ENCODE results near the gene WNT5B. TPM values are rescaled to one million over a fixed set of nuclear protein-coding genes. Genes with fewer than 3 reads are reported as not detected.

Gene WNT5B
- polyA plus RNA-seq, 4 donors = 0.67 to 4.9 (median 2.3) TPM

GRCh38 chr12:1587927-1588574, 41.0 kb upstream of the WNT5B start:
- Histone ChIP-seq H3K27me3 (ENCODE audit: control insufficient read depth in 3 of 3, insufficient read depth in 3 of 3, low read length in 3 of 3) (no peaks in the 10 kb centered on the region), H3K4me3 (ENCODE audit: low read depth in 1 of 3, low read length in 3 of 3) (no peak overlapping the region), H3K4me1 (ENCODE audit: control insufficient read depth in 3 of 3, insufficient read depth in 2 of 3, low read depth in 1 of 3, low read length in 2 of 3) (peaks cover 0 to 45% (median 7%) of the 10 kb centered on the region in 3 donors), H3K9me3 (ENCODE audit: control insufficient read depth in 2 of 2, insufficient read depth in 1 of 2, low read depth in 1 of 2, low read length in 1 of 2) (no peaks in the 10 kb centered on the region), H3K27ac (ENCODE audit: low read depth in 1 of 3, low read length in 2 of 3) (peak overlapping the region in 1 of 3 donors; percentile 17), H3K36me3 (ENCODE audit: control insufficient read depth in 3 of 3, insufficient read depth in 2 of 3, low read depth in 1 of 3, low read length in 3 of 3) (peaks cover 0 to 11% (median 0%) of the 10 kb centered on the region in 3 donors)
- no peak for FAIRE-seq
- WGBS, 3 donors = 47 to 50% (median 50%) methylated on average over 5 of the region's 5 CpGs
- no peak for DNase-seq

GRCh38 chr12:1588575-1588947, 40.5 kb upstream of the WNT5B start:
- Histone ChIP-seq H3K4me3 (ENCODE audit: low read depth in 1 of 3, low read length in 3 of 3) (no peak overlapping the region), H3K27ac (ENCODE audit: low read depth in 1 of 3, low read length in 2 of 3) (peak overlapping the region in 1 of 3 donors; percentile 17), H3K4me1 (ENCODE audit: control insufficient read depth in 3 of 3, insufficient read depth in 2 of 3, low read depth in 1 of 3, low read length in 2 of 3) (peaks cover 0 to 49% (median 7%) of the 10 kb centered on the region in 3 donors), H3K36me3 (ENCODE audit: control insufficient read depth in 3 of 3, insufficient read depth in 2 of 3, low read depth in 1 of 3, low read length in 3 of 3) (peaks cover 0 to 11% (median 0%) of the 10 kb centered on the region in 3 donors), H3K9me3 (ENCODE audit: control insufficient read depth in 2 of 2, insufficient read depth in 1 of 2, low read depth in 1 of 2, low read length in 1 of 2) (no peaks in the 10 kb centered on the region), H3K27me3 (ENCODE audit: control insufficient read depth in 3 of 3, insufficient read depth in 3 of 3, low read length in 3 of 3) (no peaks in the 10 kb centered on the region)
- FAIRE-seq (no peak), DNase-seq (no peak)
- WGBS, 3 donors = 56 to 63% (median 63%) methylated on average over 3 of the region's 3 CpGs

GRCh38 chr12:1590221-1590979, 38.6 kb upstream of the WNT5B start:
- H3K4me1 ChIP-seq (ENCODE audit: control insufficient read depth in 3 of 3, insufficient read depth in 2 of 3, low read depth in 1 of 3, low read length in 2 of 3) = peaks cover 4 to 50% (median 9%) of the 10 kb centered on the region in 3 donors
- H3K27me3 ChIP-seq (ENCODE audit: control insufficient read depth in 3 of 3, insufficient read depth in 3 of 3, low read length in 3 of 3) = no peaks in the 10 kb centered on the region
- DNase-seq (peak; percentile 13 to 40), FAIRE-seq (no peak)
- peaks cover 0 to 11% (median 0%) of the 10 kb centered on the region in 3 donors for H3K36me3 ChIP-seq (ENCODE audit: control insufficient read depth in 3 of 3, insufficient read depth in 2 of 3, low read depth in 1 of 3, low read length in 3 of 3)
- H3K27ac ChIP-seq (ENCODE audit: low read depth in 1 of 3, low read length in 2 of 3) = peak overlapping the region in 1 of 3 donors; percentile 27
- 12 to 30% (median 29%) methylated on average over 12 of the region's 12 CpGs for WGBS, 3 donors
- H3K9me3 ChIP-seq (ENCODE audit: control insufficient read depth in 2 of 2, insufficient read depth in 1 of 2, low read depth in 1 of 2, low read length in 1 of 2) = no peaks in the 10 kb centered on the region
- peak overlapping the region in 1 of 3 donors; percentile 9 for H3K4me3 ChIP-seq (ENCODE audit: low read depth in 1 of 3, low read length in 3 of 3)

GRCh38 chr12:1591034-1591433, 38.0 kb upstream of the WNT5B start:
- DNase-seq (peak in 1 of 2 donors; percentile 49), FAIRE-seq (no peak)
- Histone ChIP-seq H3K27ac (ENCODE audit: low read depth in 1 of 3, low read length in 2 of 3) (peak overlapping the region in 1 of 3 donors; percentile 27), H3K36me3 (ENCODE audit: control insufficient read depth in 3 of 3, insufficient read depth in 2 of 3, low read depth in 1 of 3, low read length in 3 of 3) (peaks cover 0 to 11% (median 0%) of the 10 kb centered on the region in 3 donors), H3K27me3 (ENCODE audit: control insufficient read depth in 3 of 3, insufficient read depth in 3 of 3, low read length in 3 of 3) (no peaks in the 10 kb centered on the region), H3K4me1 (ENCODE audit: control insufficient read depth in 3 of 3, insufficient read depth in 2 of 3, low read depth in 1 of 3, low read length in 2 of 3) (peaks cover 4 to 52% (median 10%) of the 10 kb centered on the region in 3 donors), H3K9me3 (ENCODE audit: control insufficient read depth in 2 of 2, insufficient read depth in 1 of 2, low read depth in 1 of 2, low read length in 1 of 2) (no peaks in the 10 kb centered on the region), H3K4me3 (ENCODE audit: low read depth in 1 of 3, low read length in 3 of 3) (no peak overlapping the region)
- 4 to 17% (median 7%) methylated on average over 3 of the region's 3 CpGs for WGBS, 3 donors

GRCh38 chr12:1591543-1591942, 37.5 kb upstream of the WNT5B start:
- DNase-seq (no peak), FAIRE-seq (no peak)
- Histone ChIP-seq H3K27me3 (ENCODE audit: control insufficient read depth in 3 of 3, insufficient read depth in 3 of 3, low read length in 3 of 3) (no peaks in the 10 kb centered on the region), H3K4me3 (ENCODE audit: low read depth in 1 of 3, low read length in 3 of 3) (peak overlapping the region in 2 of 3 donors; percentile 21), H3K9me3 (ENCODE audit: control insufficient read depth in 2 of 2, insufficient read depth in 1 of 2, low read depth in 1 of 2, low read length in 1 of 2) (no peaks in the 10 kb centered on the region), H3K27ac (ENCODE audit: low read depth in 1 of 3, low read length in 2 of 3) (no peak overlapping the region), H3K36me3 (ENCODE audit: control insufficient read depth in 3 of 3, insufficient read depth in 2 of 3, low read depth in 1 of 3, low read length in 3 of 3) (peaks cover 0 to 7% (median 0%) of the 10 kb centered on the region in 3 donors), H3K4me1 (ENCODE audit: control insufficient read depth in 3 of 3, insufficient read depth in 2 of 3, low read depth in 1 of 3, low read length in 2 of 3) (peaks cover 4 to 52% (median 10%) of the 10 kb centered on the region in 3 donors)
- WGBS, 3 donors = 14 to 18% (median 16%) methylated on average over 4 of the region's 4 CpGs

- DNase-seq (peak; percentile 36 to 46), FAIRE-seq (no peak)
- H3K27me3 ChIP-seq (ENCODE audit: control insufficient read depth in 3 of 3, insufficient read depth in 3 of 3, low read length in 3 of 3) = no peaks in the 10 kb centered on the region
- peak overlapping the region in 1 of 3 donors; percentile 93 for H3K27ac ChIP-seq (ENCODE audit: low read depth in 1 of 3, low read length in 2 of 3)
- no peaks in the 10 kb centered on the region for H3K9me3 ChIP-seq (ENCODE audit: control insufficient read depth in 2 of 2, insufficient read depth in 1 of 2, low read depth in 1 of 2, low read length in 1 of 2)
- peaks cover 4 to 49% (median 10%) of the 10 kb centered on the region in 3 donors for H3K4me1 ChIP-seq (ENCODE audit: control insufficient read depth in 3 of 3, insufficient read depth in 2 of 3, low read depth in 1 of 3, low read length in 2 of 3)
- 5 to 17% (median 7%) methylated on average over 26 to 27 of the region's 27 CpGs for WGBS, 3 donors
- H3K36me3 ChIP-seq (ENCODE audit: control insufficient read depth in 3 of 3, insufficient read depth in 2 of 3, low read depth in 1 of 3, low read length in 3 of 3) = peaks cover 0 to 7% (median 0%) of the 10 kb centered on the region in 3 donors
- H3K4me3 ChIP-seq (ENCODE audit: low read depth in 1 of 3, low read length in 3 of 3) = peak overlapping the region; percentile 66 to 76 (median 68)
Observed at GRCh38 chr12:1592444-1593173, 36.4 kb upstream of the WNT5B start.

- FAIRE-seq = no peak
- H3K4me3 ChIP-seq (ENCODE audit: low read depth in 1 of 3, low read length in 3 of 3) = peak overlapping the region; percentile 66 to 76 (median 68)
- peaks cover 0 to 7% (median 0%) of the 10 kb centered on the region in 3 donors for H3K36me3 ChIP-seq (ENCODE audit: control insufficient read depth in 3 of 3, insufficient read depth in 2 of 3, low read depth in 1 of 3, low read length in 3 of 3)
- no peaks in the 10 kb centered on the region for H3K27me3 ChIP-seq (ENCODE audit: control insufficient read depth in 3 of 3, insufficient read depth in 3 of 3, low read length in 3 of 3)
- 3 to 8% (median 6%) methylated on average over 43 to 56 of the region's 56 CpGs for WGBS, 3 donors
- peak overlapping the region; percentile 71 to 93 (median 93) for H3K27ac ChIP-seq (ENCODE audit: low read depth in 1 of 3, low read length in 2 of 3)
- no peaks in the 10 kb centered on the region for H3K9me3 ChIP-seq (ENCODE audit: control insufficient read depth in 2 of 2, insufficient read depth in 1 of 2, low read depth in 1 of 2, low read length in 1 of 2)
- H3K4me1 ChIP-seq (ENCODE audit: control insufficient read depth in 3 of 3, insufficient read depth in 2 of 3, low read depth in 1 of 3, low read length in 2 of 3) = peaks cover 4 to 41% (median 10%) of the 10 kb centered on the region in 3 donors
- DNase-seq = peak; percentile 65 to 86
Observed at GRCh38 chr12:1593174-1594005, 35.6 kb upstream of the WNT5B start.
